Measurements from ENCODE around the gene EIF3F. TPM values are rescaled to one million over a fixed set of nuclear protein-coding genes. Genes with fewer than 3 reads are reported as not detected.

Gene EIF3F
- total and polyA plus RNA-seq, 8 donors = 102 to 580 (median 189) TPM

GRCh38 chr11:8016440-8016839 lies 29.3 kb downstream of the EIF3F start:
- no peak for DNase-seq
- WGBS, 5 donors = 13 to 28% (median 17%) methylated on average over 4 of the region's 4 CpGs
- Histone ChIP-seq H3K36me3 (no peaks in the 10 kb centered on the region), H3K27ac (no peak overlapping the region), H3K27me3 (peaks cover 0 to 65% (median 37%) of the 10 kb centered on the region in 3 donors), H3K4me1 (peaks cover 15 to 28% (median 22%) of the 10 kb centered on the region in 4 donors), H3K4me3 (no peak overlapping the region), H3K9me3 (no peaks in the 10 kb centered on the region)
- intact Hi-C loops (cut with DNase I; ENCODE audit: low total_unique reads) = no loop called here
- TF ChIP-seq, protein P1, sequence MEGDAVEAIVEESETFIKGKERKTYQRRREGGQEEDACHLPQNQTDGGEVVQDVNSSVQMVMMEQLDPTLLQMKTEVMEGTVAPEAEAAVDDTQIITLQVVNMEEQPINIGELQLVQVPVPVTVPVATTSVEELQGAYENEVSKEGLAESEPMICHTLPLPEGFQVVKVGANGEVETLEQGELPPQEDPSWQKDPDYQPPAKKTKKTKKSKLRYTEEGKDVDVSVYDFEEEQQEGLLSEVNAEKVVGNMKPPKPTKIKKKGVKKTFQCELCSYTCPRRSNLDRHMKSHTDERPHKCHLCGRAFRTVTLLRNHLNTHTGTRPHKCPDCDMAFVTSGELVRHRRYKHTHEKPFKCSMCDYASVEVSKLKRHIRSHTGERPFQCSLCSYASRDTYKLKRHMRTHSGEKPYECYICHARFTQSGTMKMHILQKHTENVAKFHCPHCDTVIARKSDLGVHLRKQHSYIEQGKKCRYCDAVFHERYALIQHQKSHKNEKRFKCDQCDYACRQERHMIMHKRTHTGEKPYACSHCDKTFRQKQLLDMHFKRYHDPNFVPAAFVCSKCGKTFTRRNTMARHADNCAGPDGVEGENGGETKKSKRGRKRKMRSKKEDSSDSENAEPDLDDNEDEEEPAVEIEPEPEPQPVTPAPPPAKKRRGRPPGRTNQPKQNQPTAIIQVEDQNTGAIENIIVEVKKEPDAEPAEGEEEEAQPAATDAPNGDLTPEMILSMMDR (IDR thresholded peaks at IDR 0.05) = no peak
- TF ChIP-seq EP300 (IDR thresholded peaks at IDR 0.05) = no peak
- no peak for TF ChIP-seq POLR2A (IDR thresholded peaks at IDR 0.05)
- no peak for TF ChIP-seq POLR2AphosphoS5 (IDR thresholded peaks at IDR 0.05)

DNA sequence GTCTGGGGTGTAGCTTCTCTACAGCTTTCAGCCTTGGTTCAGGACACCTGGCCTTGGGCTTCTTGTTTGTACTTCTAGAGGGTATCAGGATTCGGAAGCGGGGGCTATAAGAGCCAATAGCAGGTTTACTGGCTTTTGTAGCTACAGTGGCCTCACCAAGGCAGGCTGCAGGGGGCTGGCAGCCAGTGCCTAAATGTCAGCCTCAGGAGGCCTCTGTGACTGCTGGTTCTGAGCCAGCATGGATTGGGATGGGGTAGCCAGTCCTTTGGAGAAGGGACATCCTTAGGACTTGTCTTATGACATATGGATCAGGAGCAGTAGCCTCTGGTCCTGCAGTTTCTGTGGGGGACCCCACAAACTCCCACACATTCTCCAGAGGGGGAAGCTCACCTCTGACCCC lies 29.9 kb downstream of the EIF3F start:
- Histone ChIP-seq H3K27ac (no peak overlapping the region), H3K27me3 (peaks cover 0 to 66% (median 37%) of the 10 kb centered on the region in 3 donors), H3K4me1 (peaks cover 15 to 28% (median 22%) of the 10 kb centered on the region in 4 donors), H3K36me3 (no peaks in the 10 kb centered on the region), H3K9me3 (no peaks in the 10 kb centered on the region), H3K4me3 (no peak overlapping the region)
- peak in 1 of 2 donors; percentile 14 for DNase-seq
- intact Hi-C loops (cut with DNase I; ENCODE audit: low total_unique reads) = no loop called here
- WGBS, 5 donors = 91 to 100% (median 94%) methylated on average over 2 of the region's 2 CpGs
- TF ChIP-seq POLR2A (IDR thresholded peaks at IDR 0.05) (no peak), EP300 (IDR thresholded peaks at IDR 0.05) (no peak), POLR2AphosphoS5 (IDR thresholded peaks at IDR 0.05) (no peak)
- TF ChIP-seq, protein P1 (IDR thresholded peaks at IDR 0.05) = no peak

DNA sequence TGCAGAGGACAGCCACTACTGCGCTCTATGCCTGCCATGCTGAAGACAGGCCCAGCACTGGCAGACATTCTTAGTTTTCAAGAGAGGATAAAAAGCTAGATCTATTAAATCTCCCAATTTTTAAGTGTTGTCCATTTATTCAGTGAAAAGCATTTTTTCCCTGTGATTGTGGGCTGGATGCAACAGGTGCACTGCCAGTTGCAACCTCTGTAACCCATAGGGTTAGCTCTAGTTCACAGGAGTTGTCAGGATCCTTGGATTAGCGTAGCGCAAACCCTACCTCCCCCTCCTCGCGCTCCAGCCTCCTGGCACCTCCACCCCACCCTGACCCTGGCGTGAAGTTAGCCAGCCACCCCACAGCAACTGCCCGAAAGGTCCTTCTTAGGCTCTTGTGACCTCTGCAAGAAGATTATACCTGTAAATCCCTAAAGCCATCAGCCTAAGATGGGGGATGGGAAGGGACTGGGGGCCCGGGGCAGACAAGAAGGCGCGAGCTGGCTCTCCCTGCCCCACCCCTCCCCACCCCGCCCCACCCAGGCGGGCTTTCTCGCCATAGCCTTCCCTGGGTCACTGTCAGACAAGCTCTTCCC lies 30.9 kb downstream of the EIF3F start:
- intact Hi-C loops (cut with DNase I; ENCODE audit: low total_unique reads) = no loop called here
- 31 to 48% (median 39%) methylated on average over 13 of the region's 13 CpGs for WGBS, 5 donors
- H3K4me3 ChIP-seq = peak overlapping the region; percentile 57 to 75 (median 68)
- DNase-seq = no peak
- peaks cover 15 to 28% (median 22%) of the 10 kb centered on the region in 4 donors for H3K4me1 ChIP-seq
- H3K27me3 ChIP-seq = peaks cover 0 to 58% (median 37%) of the 10 kb centered on the region in 3 donors
- TF ChIP-seq POLR2A (IDR thresholded peaks at IDR 0.05) (no peak), POLR2AphosphoS5 (IDR thresholded peaks at IDR 0.05) (no peak), EP300 (IDR thresholded peaks at IDR 0.05) (no peak)
- TF ChIP-seq, protein P1 (IDR thresholded peaks at IDR 0.05) = no peak
- H3K36me3 ChIP-seq = no peaks in the 10 kb centered on the region
- H3K9me3 ChIP-seq = no peaks in the 10 kb centered on the region
- peak overlapping the region in 4 of 5 donors; percentile 73 to 91 (median 80) for H3K27ac ChIP-seq

GRCh38 chr11:8018484-8019313 lies 31.6 kb downstream of the EIF3F start:
- 2 to 3% (median 3%) methylated on average over 27 to 62 of the region's 62 CpGs for WGBS, 5 donors
- TF ChIP-seq POLR2AphosphoS5 (IDR thresholded peaks at IDR 0.05) (no peak), EP300 (IDR thresholded peaks at IDR 0.05) (no peak), POLR2A (IDR thresholded peaks at IDR 0.05) (no peak)
- TF ChIP-seq, protein P1 (IDR thresholded peaks at IDR 0.05) = no peak
- peak overlapping the region; percentile 26 to 91 (median 77) for H3K27ac ChIP-seq
- H3K4me3 ChIP-seq = peak overlapping the region; percentile 57 to 75 (median 68)
- no peaks in the 10 kb centered on the region for H3K9me3 ChIP-seq
- peaks cover 15 to 28% (median 22%) of the 10 kb centered on the region in 4 donors for H3K4me1 ChIP-seq
- intact Hi-C loops (cut with DNase I; ENCODE audit: low total_unique reads) = no loop called here
- DNase-seq = peak; percentile 61 to 90
- no peaks in the 10 kb centered on the region for H3K36me3 ChIP-seq
- peaks cover 0 to 58% (median 37%) of the 10 kb centered on the region in 3 donors for H3K27me3 ChIP-seq

Data from stomach (tissue), 9 donors.